ENCODE results near the gene KLHL14. TPM values are rescaled to one million over a fixed set of nuclear protein-coding genes. Genes with fewer than 3 reads are reported as not detected.
"Not testable (repeated sequence)": the region's sequence is repeated elsewhere in the genome, so short reads cannot be mapped to it uniquely, and the experiment has no call there.

The KLHL14 gene
- total RNA-seq, 1 donor from 2014 or later, result not detected

DNA sequence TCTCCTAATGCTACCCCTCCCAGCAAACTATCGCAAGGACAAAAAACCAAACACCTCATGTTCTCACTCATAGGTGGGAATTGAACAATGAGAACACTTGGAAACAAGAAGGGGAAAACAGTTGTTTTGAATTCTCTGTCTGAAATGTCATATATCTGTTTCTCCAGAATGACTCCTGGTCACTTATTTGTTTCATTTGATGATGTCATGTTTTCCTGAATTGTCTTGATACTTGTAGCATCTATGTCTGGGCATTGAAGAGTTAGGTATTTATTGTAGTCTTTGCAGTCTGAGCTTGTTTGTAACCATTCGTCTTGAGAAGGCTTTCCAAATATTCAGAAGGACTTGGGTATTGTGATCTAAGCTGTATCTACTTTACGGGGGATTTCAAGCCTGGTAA is 118.3 kb downstream of the KLHL14 start:
- intact Hi-C loops (cut with micrococcal nuclease), result not testable (repeated sequence)

GRCh38 chr18:32637659-32638058 is 135.2 kb downstream of the KLHL14 start:
- intact Hi-C loops (cut with micrococcal nuclease), result not testable (repeated sequence)

GRCh38 chr18:32637226-32637625 is 135.6 kb downstream of the KLHL14 start:
- intact Hi-C loops (cut with micrococcal nuclease), result no loop called here

GRCh38 chr18:32634876-32635431 is 137.9 kb downstream of the KLHL14 start:
- intact Hi-C loops (cut with micrococcal nuclease), result no loop called here

DNA sequence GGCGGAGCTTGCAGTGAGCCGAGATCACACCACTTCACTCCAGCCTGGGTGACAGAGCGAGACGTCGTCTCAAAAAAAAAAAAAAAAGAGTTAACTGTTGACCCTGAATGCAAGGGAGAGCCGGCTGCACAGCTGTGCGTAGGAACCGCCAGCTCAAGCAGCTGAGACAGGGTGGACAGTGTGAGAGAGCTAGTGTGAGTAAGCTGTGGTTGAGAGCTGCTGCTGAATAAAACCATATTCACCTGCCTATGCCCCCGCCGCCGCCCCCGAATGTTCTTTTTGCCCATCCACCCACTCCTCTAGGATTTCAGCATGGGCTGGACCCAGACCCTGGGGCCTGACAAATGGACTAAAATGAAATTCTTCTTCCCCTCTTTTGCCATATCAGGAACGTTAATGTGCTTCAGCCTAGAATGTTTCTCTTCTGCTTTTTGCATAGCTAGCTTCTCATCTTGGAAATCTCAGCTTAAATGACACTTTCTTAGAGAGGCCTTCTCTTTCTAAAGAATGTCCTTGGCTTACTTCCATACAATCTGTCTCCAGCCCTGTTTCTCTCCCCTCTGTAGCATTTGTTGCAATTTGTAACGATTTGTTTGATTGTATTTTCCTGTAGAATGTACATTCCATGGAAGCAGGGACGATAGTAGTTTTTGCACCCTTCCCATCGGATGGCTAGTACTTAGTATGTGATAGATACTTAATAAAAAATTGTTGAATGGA is 142.7 kb downstream of the KLHL14 start:
- intact Hi-C loops (cut with micrococcal nuclease), result no loop called here

DNA sequence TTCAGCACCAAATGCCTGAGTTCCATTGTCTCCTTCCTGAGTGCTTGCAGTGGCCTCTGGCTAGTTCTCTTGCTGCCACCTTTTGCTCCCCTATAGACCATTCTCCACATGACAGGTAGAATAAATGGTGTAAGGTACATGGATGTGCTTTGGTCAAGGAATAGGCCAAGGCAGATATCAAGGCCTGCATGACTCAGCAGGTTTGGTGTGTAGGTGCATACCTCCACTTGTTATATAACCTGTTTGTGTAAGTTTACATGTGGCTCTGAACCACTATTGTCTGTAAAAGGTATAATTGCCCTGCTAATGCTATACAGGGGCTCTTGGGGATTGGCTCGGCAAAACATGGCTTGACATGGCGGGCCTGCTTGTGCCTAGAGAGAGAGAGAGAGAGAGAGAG is 143.5 kb downstream of the KLHL14 start:
- intact Hi-C loops (cut with micrococcal nuclease), result no loop called here

GRCh38 chr18:32624182-32624723 is 148.6 kb downstream of the KLHL14 start:
- intact Hi-C loops (cut with micrococcal nuclease), result no loop called here

DNA sequence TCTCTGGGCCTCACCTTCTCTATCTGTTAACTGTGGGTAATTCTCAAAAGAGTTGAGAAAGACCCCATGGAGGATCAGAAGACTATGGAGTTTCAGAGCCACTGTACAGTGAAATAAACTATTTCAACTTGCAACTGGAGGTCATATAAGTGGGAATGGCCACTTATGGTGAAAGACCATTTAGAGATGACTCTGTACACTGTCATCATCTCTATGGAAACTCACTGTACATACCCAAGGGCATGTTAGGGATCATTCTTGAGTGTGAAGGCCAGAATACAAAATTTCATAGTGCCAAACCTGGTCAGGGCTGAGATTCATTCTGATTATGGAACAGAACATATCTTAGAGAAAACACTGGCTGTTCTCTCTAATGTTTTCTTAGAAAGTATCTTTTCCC is 149.3 kb downstream of the KLHL14 start:
- intact Hi-C loops (cut with micrococcal nuclease), result no loop called here
